Panc1 (cell line): ENCODE results near the gene POLE.

Source experiments
- TF ChIP-seq, protein P1 (sequence below): fragments of 450-650 bp; IDR thresholded peaks from 2 replicates; pipeline ENCODE4 v1.5.1; 2017; ENCODE audit warnings: mild to moderate bottlenecking
- TF ChIP-seq, protein P2 (sequence below), 2 experiments: IDR thresholded peaks; 2 replicates each; pipeline ENCODE4 v1.6.1; 2011 to 2012; ENCODE audit warnings: low read depth in 2 of 2, control low read depth in 1 of 2, low read length in 1 of 2, mild to moderate bottlenecking in 1 of 2, moderate library complexity in 1 of 2; ENCODE audit not compliant: insufficient read depth in 1 of 2

DNA sequence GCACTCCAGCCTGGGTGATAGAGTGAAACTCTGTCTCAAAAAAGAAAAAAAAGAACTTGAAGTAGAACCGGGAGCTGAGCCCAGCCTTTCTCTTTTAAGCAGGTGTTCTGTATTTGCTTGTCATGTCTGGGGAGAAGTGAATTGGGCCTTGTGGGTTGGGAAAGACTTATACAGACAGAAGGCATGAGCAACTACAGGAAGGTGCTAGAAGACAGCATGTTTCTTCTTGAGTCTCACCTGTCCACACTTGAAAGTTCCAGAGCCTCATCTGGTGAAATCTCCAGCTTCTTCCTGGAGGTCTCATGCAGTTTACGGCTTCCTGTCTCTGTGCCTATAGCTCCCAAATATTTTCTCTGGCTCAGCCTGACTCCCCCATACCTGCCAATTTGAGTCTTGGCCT is 26.0 kb upstream of the POLE start:
- TF ChIP-seq, protein P1, sequence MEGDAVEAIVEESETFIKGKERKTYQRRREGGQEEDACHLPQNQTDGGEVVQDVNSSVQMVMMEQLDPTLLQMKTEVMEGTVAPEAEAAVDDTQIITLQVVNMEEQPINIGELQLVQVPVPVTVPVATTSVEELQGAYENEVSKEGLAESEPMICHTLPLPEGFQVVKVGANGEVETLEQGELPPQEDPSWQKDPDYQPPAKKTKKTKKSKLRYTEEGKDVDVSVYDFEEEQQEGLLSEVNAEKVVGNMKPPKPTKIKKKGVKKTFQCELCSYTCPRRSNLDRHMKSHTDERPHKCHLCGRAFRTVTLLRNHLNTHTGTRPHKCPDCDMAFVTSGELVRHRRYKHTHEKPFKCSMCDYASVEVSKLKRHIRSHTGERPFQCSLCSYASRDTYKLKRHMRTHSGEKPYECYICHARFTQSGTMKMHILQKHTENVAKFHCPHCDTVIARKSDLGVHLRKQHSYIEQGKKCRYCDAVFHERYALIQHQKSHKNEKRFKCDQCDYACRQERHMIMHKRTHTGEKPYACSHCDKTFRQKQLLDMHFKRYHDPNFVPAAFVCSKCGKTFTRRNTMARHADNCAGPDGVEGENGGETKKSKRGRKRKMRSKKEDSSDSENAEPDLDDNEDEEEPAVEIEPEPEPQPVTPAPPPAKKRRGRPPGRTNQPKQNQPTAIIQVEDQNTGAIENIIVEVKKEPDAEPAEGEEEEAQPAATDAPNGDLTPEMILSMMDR = no peak
- TF ChIP-seq, protein P2, sequence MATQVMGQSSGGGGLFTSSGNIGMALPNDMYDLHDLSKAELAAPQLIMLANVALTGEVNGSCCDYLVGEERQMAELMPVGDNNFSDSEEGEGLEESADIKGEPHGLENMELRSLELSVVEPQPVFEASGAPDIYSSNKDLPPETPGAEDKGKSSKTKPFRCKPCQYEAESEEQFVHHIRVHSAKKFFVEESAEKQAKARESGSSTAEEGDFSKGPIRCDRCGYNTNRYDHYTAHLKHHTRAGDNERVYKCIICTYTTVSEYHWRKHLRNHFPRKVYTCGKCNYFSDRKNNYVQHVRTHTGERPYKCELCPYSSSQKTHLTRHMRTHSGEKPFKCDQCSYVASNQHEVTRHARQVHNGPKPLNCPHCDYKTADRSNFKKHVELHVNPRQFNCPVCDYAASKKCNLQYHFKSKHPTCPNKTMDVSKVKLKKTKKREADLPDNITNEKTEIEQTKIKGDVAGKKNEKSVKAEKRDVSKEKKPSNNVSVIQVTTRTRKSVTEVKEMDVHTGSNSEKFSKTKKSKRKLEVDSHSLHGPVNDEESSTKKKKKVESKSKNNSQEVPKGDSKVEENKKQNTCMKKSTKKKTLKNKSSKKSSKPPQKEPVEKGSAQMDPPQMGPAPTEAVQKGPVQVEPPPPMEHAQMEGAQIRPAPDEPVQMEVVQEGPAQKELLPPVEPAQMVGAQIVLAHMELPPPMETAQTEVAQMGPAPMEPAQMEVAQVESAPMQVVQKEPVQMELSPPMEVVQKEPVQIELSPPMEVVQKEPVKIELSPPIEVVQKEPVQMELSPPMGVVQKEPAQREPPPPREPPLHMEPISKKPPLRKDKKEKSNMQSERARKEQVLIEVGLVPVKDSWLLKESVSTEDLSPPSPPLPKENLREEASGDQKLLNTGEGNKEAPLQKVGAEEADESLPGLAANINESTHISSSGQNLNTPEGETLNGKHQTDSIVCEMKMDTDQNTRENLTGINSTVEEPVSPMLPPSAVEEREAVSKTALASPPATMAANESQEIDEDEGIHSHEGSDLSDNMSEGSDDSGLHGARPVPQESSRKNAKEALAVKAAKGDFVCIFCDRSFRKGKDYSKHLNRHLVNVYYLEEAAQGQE (IDR thresholded peaks at IDR 0.05; ENCODE audit: insufficient read depth in 1 of 2, low read depth in 2 of 2, low read length in 1 of 2) = no peak
